GM18909 (cell line): ENCODE data around the gene CTLA4.
"Not testable (repeated sequence)": the region's sequence is repeated elsewhere in the genome, so short reads cannot be mapped to it uniquely, and the experiment has no call there.

Source experiments
- ATAC-seq: cut with Tn5 transposase; IDR thresholded peaks from one replicate; pipeline ENCODE4 v1.9.1; 2021; ENCODE audit warnings: mild to moderate bottlenecking; ENCODE audit not compliant: unreplicated experiment, poor library complexity

The CTLA4 gene

GRCh38 chr2:203855274-203855673 is 12.3 kb upstream of the CTLA4 start:
- ATAC-seq, result no peak

GRCh38 chr2:203857656-203858055 is 9.9 kb upstream of the CTLA4 start:
- ATAC-seq, result no peak

DNA sequence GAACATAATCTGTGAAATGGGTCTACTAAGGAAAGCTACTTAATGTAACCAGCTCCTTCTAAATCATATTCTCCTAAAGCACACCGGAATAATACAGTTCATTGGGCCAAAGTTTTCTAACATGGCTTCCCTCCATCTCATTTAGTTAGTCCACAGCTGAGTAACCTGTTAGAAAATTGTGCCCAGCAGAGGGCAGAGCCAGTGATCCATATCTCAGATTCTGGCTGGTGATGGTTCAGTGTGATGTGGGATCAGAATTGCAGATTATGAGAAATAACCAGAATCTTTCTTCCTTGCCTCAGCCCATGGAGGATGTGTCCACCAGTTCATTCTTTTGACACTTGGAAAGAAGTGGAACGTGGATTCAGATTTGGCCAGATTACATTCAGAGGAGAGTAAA is 9.4 kb upstream of the CTLA4 start:
- no peak for ATAC-seq

DNA sequence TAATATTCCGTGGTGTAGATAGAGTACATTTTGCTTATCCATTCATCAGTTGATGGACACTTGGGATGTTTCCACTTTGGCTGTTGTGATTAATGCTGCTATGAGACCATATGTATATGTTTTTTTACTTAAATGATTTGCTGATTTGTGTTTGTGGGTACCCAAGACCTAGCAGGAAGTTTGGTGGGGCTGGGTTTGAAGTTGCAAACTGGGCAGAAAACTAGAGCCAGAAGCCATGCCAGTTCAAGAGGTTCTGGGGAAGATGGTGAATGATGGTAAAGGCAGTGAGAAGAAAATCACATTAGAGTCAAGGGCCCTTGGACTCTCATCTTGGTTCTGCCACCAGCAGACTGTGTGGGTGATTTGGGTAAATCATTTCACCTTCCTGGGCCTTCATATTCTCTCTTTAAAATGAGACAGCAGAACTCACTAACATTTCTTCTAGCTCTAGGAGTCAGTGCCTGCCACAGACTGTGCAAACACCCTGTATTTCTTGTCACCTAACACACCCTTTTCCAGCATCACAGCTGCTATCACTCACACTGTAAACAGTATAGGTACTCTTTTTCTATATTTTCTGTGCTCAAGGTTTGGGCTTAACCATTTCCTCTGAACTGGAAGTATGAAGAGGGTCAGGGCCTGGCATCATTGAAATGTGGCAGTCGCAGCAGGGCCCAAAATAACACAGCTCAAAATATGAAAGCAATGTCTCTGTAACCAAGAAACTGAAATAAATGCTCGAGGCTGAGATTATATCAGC is 8.4 kb upstream of the CTLA4 start:
- ATAC-seq, result no peak

- no peak for ATAC-seq
Observed at GRCh38 chr2:203861197-203861596, 6.4 kb upstream of the CTLA4 start.

- ATAC-seq, result no peak
Observed at GRCh38 chr2:203861607-203862006, 6.0 kb upstream of the CTLA4 start.

GRCh38 chr2:203869223-203870042 is 1.9 kb downstream of the CTLA4 start:
- ATAC-seq, result no peak

- no peak for ATAC-seq
Observed at GRCh38 chr2:203870481-203870880, 2.9 kb downstream of the CTLA4 start.

GRCh38 chr2:203870941-203871340 is 3.4 kb downstream of the CTLA4 start:
- no peak for ATAC-seq

- peak; percentile 96 for ATAC-seq
Observed at GRCh38 chr2:203871371-203871983, 3.9 kb downstream of the CTLA4 start.

GRCh38 chr2:203873461-203873860 is 5.9 kb downstream of the CTLA4 start:
- no peak for ATAC-seq

GRCh38 chr2:203873921-203874631 is 6.5 kb downstream of the CTLA4 start:
- ATAC-seq, result no peak

DNA sequence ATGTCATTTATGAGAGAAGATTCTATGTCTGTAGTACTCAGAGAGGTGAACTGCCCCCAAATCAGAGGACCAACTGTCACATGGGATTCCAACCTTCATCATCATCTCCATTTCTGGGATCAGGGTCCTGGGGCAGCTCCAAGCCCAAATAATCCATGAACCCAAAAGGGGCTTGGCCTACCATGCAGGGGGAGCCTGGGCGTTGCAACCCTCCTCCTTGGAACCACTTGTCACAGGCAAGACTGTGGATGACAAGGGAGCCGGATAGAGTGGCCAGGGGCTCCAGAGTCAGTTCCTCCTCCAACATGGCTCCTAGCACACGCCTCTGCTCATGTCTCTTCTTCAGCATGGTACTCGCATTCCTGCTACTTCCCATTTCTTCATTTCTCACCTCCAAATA is 7.9 kb downstream of the CTLA4 start:
- no peak for ATAC-seq

DNA sequence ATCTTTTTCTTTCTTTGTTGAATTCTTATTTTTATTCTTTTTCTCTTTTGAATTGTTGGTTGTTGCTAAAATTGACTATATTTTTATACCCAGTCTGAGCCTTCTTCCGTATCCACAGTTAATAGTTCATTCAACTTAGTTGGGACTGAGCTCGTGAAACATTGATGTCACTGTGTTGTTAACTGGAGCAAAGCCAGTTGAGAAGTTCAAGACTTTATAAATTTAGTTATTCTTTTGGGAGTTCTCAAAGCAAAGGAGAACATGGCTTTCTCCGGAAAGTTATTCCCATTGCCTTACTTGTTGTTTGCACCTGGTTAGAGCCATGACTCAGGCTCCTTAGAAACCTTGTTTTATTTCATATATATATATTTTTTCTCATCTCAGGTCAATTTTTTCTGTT is 8.8 kb downstream of the CTLA4 start:
- ATAC-seq, result no peak

- ATAC-seq, result no peak
Observed at GRCh38 chr2:203878063-203878462, 10.5 kb downstream of the CTLA4 start.

GRCh38 chr2:203880557-203881125 is 13.1 kb downstream of the CTLA4 start:
- no peak for ATAC-seq

DNA sequence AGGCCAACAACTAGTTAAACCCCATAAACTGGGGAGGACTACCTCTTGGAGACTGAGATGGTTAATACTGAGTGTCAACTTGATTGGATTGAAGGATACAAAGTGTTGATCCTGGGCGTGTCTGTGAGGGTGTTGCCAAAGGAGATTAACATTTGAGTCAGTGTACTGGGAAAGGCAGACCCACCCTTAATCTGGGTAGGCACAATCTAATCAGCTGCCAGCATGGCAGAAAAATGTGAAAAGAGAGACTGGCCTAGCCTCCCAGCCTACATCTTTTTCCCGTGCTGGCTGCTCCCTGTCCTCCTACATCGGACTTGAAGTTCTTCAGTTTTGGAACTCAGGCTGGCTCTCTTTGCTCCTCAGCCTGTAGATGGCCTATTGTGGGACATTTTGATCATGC is 13.6 kb downstream of the CTLA4 start:
- not testable (repeated sequence) for ATAC-seq

DNA sequence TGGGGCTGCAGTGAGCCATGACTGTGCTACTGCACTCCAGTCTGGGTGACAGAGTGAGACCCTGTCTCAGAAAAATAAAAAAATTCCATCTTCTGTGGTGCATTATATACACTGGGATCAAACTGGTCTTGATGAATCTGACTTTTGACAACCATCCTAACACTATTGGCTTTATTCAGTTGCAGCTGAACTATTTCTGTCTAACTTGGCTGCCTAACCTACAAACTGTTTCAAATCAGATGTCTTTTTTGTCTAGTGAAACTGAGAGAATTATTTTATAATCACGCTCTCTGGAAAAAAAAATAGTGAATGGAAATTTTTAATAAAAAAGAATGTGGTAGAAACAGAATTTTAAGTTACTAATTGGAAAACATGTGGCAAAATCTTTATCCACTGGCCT is 15.0 kb downstream of the CTLA4 start:
- no peak for ATAC-seq

DNA sequence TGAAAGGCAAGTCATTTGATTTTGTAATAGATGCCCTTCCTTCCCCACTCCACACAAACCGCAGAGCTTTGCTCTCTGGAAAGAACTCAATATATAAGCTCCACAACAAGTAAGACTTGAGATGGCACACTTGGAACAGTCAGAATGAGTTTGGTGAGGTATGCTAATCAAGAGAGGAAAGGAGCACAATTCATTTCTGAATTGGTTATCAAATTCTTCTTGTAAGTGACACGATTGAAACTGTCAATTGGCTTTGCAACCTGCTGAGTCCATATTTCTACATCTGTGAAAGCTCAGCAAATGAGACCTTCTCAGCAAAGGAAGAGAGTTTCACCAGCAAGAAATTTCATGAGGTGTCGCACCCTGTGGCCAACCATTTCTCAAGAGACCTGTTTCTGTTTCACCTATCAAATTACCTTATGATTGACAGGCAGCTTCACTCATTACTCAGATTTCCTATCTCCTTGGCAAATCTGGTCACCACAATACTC is 19.1 kb downstream of the CTLA4 start:
- no peak for ATAC-seq

GRCh38 chr2:203887677-203888076 is 20.1 kb downstream of the CTLA4 start:
- no peak for ATAC-seq
